Measurements from ENCODE around the gene SP2. TPM values are rescaled to one million over a fixed set of nuclear protein-coding genes. Genes with fewer than 3 reads are reported as not detected.

The SP2 gene
- total and polyA plus RNA-seq, 2 of the 8 experiments (the other 6 are each of a cell fraction or from before 2014, with no cell fraction given), result 5.6 to 13.8 TPM

DNA sequence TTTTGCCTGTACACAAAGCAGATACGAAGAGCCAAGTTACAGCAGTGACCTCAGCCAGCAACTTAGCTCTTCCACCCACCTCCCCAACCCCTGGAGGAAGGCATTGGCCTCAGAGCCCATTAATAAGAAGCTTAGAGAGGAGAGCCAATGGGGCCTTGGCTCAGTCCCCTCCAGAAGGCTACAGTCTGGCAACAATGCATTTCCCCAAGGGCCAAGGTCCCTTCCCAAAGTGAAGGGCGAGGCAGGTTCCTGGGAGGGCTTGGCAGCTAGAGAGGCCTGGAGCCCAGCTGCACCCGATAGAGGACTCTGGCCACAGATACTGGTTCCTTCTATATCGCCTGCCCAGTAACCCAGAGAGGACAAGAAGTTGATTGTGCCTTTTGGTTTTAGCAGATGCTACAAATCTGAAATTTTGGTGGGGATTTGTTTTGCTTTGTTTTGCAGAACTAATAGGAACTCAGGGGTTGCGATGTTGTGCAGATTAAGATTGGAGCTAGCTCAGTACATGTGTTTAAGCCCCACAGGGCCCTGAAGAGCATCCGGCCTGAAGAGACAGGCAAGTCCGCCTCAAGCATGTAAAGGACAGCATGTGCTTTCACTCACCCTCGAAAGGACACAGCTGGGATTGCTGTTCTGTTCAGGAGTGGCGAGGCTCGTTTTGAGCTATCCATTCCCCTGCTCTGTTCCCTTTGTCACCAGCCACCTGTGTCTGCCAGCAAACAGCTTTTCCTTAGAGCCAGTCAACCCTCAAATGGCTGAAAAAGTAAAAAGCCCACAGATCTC is 33.4 kb downstream of the SP2 start:
- ChIA-PET POLR2A (ENCODE audit: partially characterized antibody) (interaction anchor here (0.6 to 2.4 kb wide), 7 partner anchors 12 to 128 kb away, joined by 3 to 8 read pairs (median 4); partner anchors contain the start of genes PNPO and SP2), CTCF (ENCODE audit: partially characterized antibody) (interaction anchor here (0.6 to 13.8 kb wide), 13 partner anchors 16 to 229 kb away, joined by 3 to 154 read pairs (median 4); partner anchors contain the start of genes CDK5RAP3, PNPO, PRR15L and SP2)
- Histone ChIP-seq H2BK15ac (ENCODE audit: low read length) (no peak overlapping the region), H3K18ac (ENCODE audit: extremely low read depth, low read length) (no peak overlapping the region), H3K27ac (ENCODE audit: low read depth, low read length) (no peak overlapping the region), H3K9ac (replicated peaks in 1 of 4; ENCODE audit: extremely low read depth in 1 of 4, low read depth in 3 of 4, low read length in 3 of 4) (no peak overlapping the region), H3K4me1 (replicated peaks in 1 of 4; ENCODE audit: control insufficient read depth in 3 of 4, insufficient read depth in 4 of 4, low read length in 3 of 4) (no peaks in the 10 kb centered on the region), H3K56ac (replicated peaks; ENCODE audit: insufficient read length, low read depth, low read length) (no peak overlapping the region), H4K8ac (ENCODE audit: extremely low read depth, insufficient read depth, low read length) (no peak overlapping the region), H4K5ac (ENCODE audit: insufficient read length, low read depth, low read length) (no peak overlapping the region), H3K23me2 (ENCODE audit: low read depth, low read length) (no peaks in the 10 kb centered on the region), H3K4me2 (ENCODE audit: insufficient read depth in 1 of 2, low read depth in 2 of 2, low read length in 2 of 2) (no peak overlapping the region), H2BK5ac (ENCODE audit: low read depth, low read length) (no peak overlapping the region), H4K91ac (replicated peaks; ENCODE audit: insufficient read length, low read length) (no peak overlapping the region), H3K9me3 (ENCODE audit: insufficient read depth in 2 of 2, low read depth in 1 of 2, low read length in 1 of 2) (no peaks in the 10 kb centered on the region), H3K36me3 (ENCODE audit: control insufficient read depth in 2 of 4, insufficient read depth in 4 of 4, low read length in 3 of 4) (peaks cover 2 to 21% (median 7%) of the 10 kb centered on the region in 4 experiments; a peak in 5 of 8 replicates), H4K20me1 (replicated peaks in 1 of 2; ENCODE audit: control insufficient read depth in 1 of 2, insufficient read depth in 2 of 2, low read length in 2 of 2) (peaks cover 0 to 4% of the 10 kb centered on the region in 2 experiments), H3K79me1 (ENCODE audit: low read depth, low read length) (no peaks in the 10 kb centered on the region), H3K27me3 (replicated peaks in 1 of 4; ENCODE audit: control insufficient read depth in 3 of 4, extremely low read depth in 1 of 4, insufficient read depth in 3 of 4, low read length in 3 of 4) (no peaks in the 10 kb centered on the region), H2BK12ac (ENCODE audit: low read depth, low read length) (no peak overlapping the region), H3K4ac (replicated peaks; ENCODE audit: insufficient read length, low read depth, low read length) (no peak overlapping the region), H3K14ac (ENCODE audit: insufficient read length) (no peak overlapping the region), H3K4me3 (ENCODE audit: extremely low read depth in 1 of 4, insufficient read depth in 2 of 4, low read depth in 3 of 4, low read length in 4 of 4) (no peak overlapping the region), H2BK120ac (replicated peaks; ENCODE audit: low read depth, low read length) (no peak overlapping the region), H2BK20ac (ENCODE audit: low read length) (no peak overlapping the region), H3K23ac (ENCODE audit: insufficient read length) (no peak overlapping the region), H3K79me2 (ENCODE audit: control insufficient read depth in 1 of 2, insufficient read depth in 2 of 2, low read length in 2 of 2) (no peaks in the 10 kb centered on the region), H2AK5ac (ENCODE audit: low read depth, low read length) (no peak overlapping the region), H2AFZ (ENCODE audit: low read length) (no peak overlapping the region)
- no peak for DNase-seq (ENCODE audit: low read depth in 1 of 2, low spot score in 2 of 2)
- WGBS, 2 experiments (ENCODE audit: extremely low coverage in 1 of 2, insufficient coverage in 1 of 2, insufficient read length in 1 of 2, insufficient replicate concordance in 2 of 2, low coverage in 1 of 2, low lambda C conversion rate in 2 of 2, missing lambda C conversion rate in 1 of 2), result 94% methylated on average over 10 of the region's 10 CpGs; no CpG with 5 or more reads in 1 of the 2 experiments
- no peak for FAIRE-seq
- no peak for TF ChIP-seq MAFK (IDR thresholded peaks at IDR 0.05; ENCODE audit: low read depth, low read length)
- TF ChIP-seq EZH2 (IDR thresholded peaks at IDR 0.05; ENCODE audit: low read depth, low read length, severe bottlenecking), result no peak
- TF ChIP-seq EGR1 (IDR thresholded peaks at IDR 0.05; ENCODE audit: borderline replicate concordance, low read depth, low read length), result no peak
- TF ChIP-seq CBX5 (IDR thresholded peaks at IDR 0.05; ENCODE audit: low read depth, low read length), result no peak
- TF ChIP-seq TCF12 (IDR thresholded peaks at IDR 0.05; ENCODE audit: low read depth, low read length), result no peak
